Endodermal cell (in vitro differentiated cells): ENCODE results near the gene CACNG7. TPM values are rescaled to one million over a fixed set of nuclear protein-coding genes. Genes with fewer than 3 reads are reported as not detected.

Source experiments
- DNase-seq: peaks from one replicate; pipeline ENCODE4 v3.0.0-alpha.2; 2017
- H3K27ac ChIP-seq: 2 replicates; pipeline ENCODE4 v1.5.1; 2013; ENCODE audit warnings: mild to moderate bottlenecking, low read depth, low read length, moderate library complexity
- H3K27me3 ChIP-seq: 2 replicates; pipeline ENCODE4 v1.6.1; 2013; ENCODE audit warnings: mild to moderate bottlenecking, low read length, moderate library complexity; ENCODE audit not compliant: insufficient read depth, control insufficient read depth, poor library complexity, severe bottlenecking
- H3K36me3 ChIP-seq: 2 replicates; pipeline ENCODE4 v1.7.0; 2013; ENCODE audit warnings: mild to moderate bottlenecking, low read length, moderate library complexity; ENCODE audit not compliant: control insufficient read depth, insufficient read depth
- H3K4me1 ChIP-seq: one replicate; pipeline ENCODE4 v1.7.0; 2013; ENCODE audit warnings: low read length; ENCODE audit not compliant: control insufficient read depth, insufficient read depth
- H3K4me3 ChIP-seq: 2 replicates; pipeline ENCODE4 v1.5.1; 2013; ENCODE audit warnings: mild to moderate bottlenecking, low read length, moderate library complexity
- H3K9ac ChIP-seq: 2 replicates; pipeline ENCODE4 v1.6.1; 2013; ENCODE audit warnings: mild to moderate bottlenecking, low read length, moderate library complexity; ENCODE audit not compliant: poor library complexity, severe bottlenecking; ENCODE audit errors: extremely low read depth
- H3K9me3 ChIP-seq: 2 replicates; pipeline ENCODE4 v1.6.1; 2013; ENCODE audit warnings: mild to moderate bottlenecking, low read length, moderate library complexity; ENCODE audit not compliant: control insufficient read depth
- H3K27ac Mint-ChIP-seq: 2 replicates; pipeline ENCODE4 v1.8.0; 2020; ENCODE audit warnings: mixed read lengths
- H3K27me3 Mint-ChIP-seq: 2 replicates; pipeline ENCODE4 v1.8.0; 2021; ENCODE audit warnings: mild to moderate bottlenecking, mixed read lengths; ENCODE audit not compliant: insufficient read depth
- H3K36me3 Mint-ChIP-seq: 2 replicates; pipeline ENCODE4 v1.8.0; 2020; ENCODE audit warnings: low read depth, mixed read lengths
- H3K4me1 Mint-ChIP-seq: 2 replicates; pipeline ENCODE4 v1.8.0; 2020; ENCODE audit warnings: mixed read lengths
- H3K4me3 Mint-ChIP-seq: 2 replicates; pipeline ENCODE4 v1.8.0; 2020; ENCODE audit warnings: mild to moderate bottlenecking, moderate library complexity, mixed read lengths
- H3K9me3 Mint-ChIP-seq: 2 replicates; pipeline ENCODE4 v1.8.0; 2020; ENCODE audit warnings: mild to moderate bottlenecking, mixed read lengths
- CTCF ChIP-seq: fragments of 200-600 bp; sonication (generic); conservative IDR thresholded peaks from 2 replicates; pipeline ENCODE4 v1.5.0; 2021; ENCODE audit warnings: antibody characterized with exemption, mild to moderate bottlenecking
- WGBS, 2 experiments: methylation state at CpG; one replicate each; pipeline versions ENCODE4 v1.1.5 to v1.1.7; 2013; ENCODE audit warnings: missing lambda C conversion rate in 2 of 2, mixed read lengths in 1 of 2; ENCODE audit not compliant: insufficient coverage in 1 of 2, insufficient read length in 1 of 2; 5-methylcytosine and 5-hydroxymethylcytosine counted together
- total RNA-seq, 2 donors: library from RNA; stranded (reverse); fragmentation: NEBNext Ultra II Directional in 1 of 2; extraction: Animal tissue kit (Norgen Biotek cat#: 25700) in 1 of 2; gene quantifications; 2 replicates in 1 of 2; 3 replicates in 1 of 2; pipeline ENCODE4 v1.2.1, GENCODE V29; 2021

CACNG7 gene
- total RNA-seq, 2 donors from 2014 or later, result 2.7 to 3.4 TPM

DNA sequence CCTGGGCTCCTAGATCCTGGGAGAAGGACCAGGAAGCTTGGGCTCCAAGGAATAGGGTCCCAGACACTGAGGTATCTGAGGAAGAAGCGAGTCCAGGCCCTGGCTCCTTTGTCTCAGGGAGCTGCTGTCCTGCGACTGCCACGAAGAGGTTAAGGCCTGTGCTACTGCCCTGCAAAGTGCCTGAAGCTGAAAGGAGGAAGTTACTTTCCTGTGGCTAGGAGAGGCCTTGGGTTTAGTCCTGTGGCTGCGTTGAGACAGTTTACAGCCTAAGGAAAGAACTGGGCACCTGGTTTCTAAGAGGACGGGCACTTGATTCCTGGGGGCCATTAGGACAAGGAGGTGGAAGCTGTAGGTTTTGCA lies 38.6 kb upstream of the CACNG7 start:
- peak overlapping the region; percentile 81 for H3K4me3 ChIP-seq
- no peaks in the 10 kb centered on the region for H3K4me1 ChIP-seq
- peak overlapping the region; percentile 44 for H3K9ac ChIP-seq
- 89 to 92% methylated on average over 3 to 5 of the region's 5 CpGs for WGBS, 2 experiments
- Mint-ChIP-seq H3K4me1 (peaks cover 15% of the 10 kb centered on the region), H3K27ac (no peak overlapping the region), H3K9me3 (no peaks in the 10 kb centered on the region), H3K27me3 (no peaks in the 10 kb centered on the region), H3K36me3 (peaks cover 36% of the 10 kb centered on the region), H3K4me3 (peak overlapping the region; percentile 48)
- TF ChIP-seq CTCF, result no peak
- peak; percentile 59 for DNase-seq
- H3K9me3 ChIP-seq, result no peaks in the 10 kb centered on the region
- peaks cover 42% of the 10 kb centered on the region for H3K36me3 ChIP-seq
- H3K27ac ChIP-seq, result peak overlapping the region; percentile 53
- no peaks in the 10 kb centered on the region for H3K27me3 ChIP-seq

- H3K4me3 Mint-ChIP-seq, result peak overlapping the region; percentile 48
- H3K9me3 ChIP-seq, result no peaks in the 10 kb centered on the region
- no peak overlapping the region for H3K27ac ChIP-seq
- WGBS, 2 experiments, result 84 to 90% methylated on average over 4 to 6 of the region's 7 CpGs
- no peak for TF ChIP-seq CTCF
- H3K36me3 ChIP-seq, result peaks cover 47% of the 10 kb centered on the region
- H3K27me3 Mint-ChIP-seq, result no peaks in the 10 kb centered on the region
- H3K36me3 Mint-ChIP-seq, result peaks cover 36% of the 10 kb centered on the region
- DNase-seq, result no peak
- peak overlapping the region; percentile 81 for H3K4me3 ChIP-seq
- no peaks in the 10 kb centered on the region for H3K4me1 ChIP-seq
- H3K4me1 Mint-ChIP-seq, result peaks cover 9% of the 10 kb centered on the region
- H3K9ac ChIP-seq, result no peak overlapping the region
- H3K27me3 ChIP-seq, result no peaks in the 10 kb centered on the region
- H3K27ac Mint-ChIP-seq, result peak overlapping the region; percentile 62
- H3K9me3 Mint-ChIP-seq, result no peaks in the 10 kb centered on the region
These were observed 37.6 kb upstream of the CACNG7 start for GRCh38 chr19:53871454-53871853.

GRCh38 chr19:53872762-53873161 lies 36.3 kb upstream of the CACNG7 start:
- Mint-ChIP-seq H3K27me3 (no peaks in the 10 kb centered on the region), H3K9me3 (no peaks in the 10 kb centered on the region), H3K4me3 (no peak overlapping the region), H3K4me1 (peaks cover 9% of the 10 kb centered on the region), H3K27ac (no peak overlapping the region), H3K36me3 (peaks cover 36% of the 10 kb centered on the region)
- H3K4me3 ChIP-seq, result no peak overlapping the region
- H3K9ac ChIP-seq, result no peak overlapping the region
- no peak for TF ChIP-seq CTCF
- no peak overlapping the region for H3K27ac ChIP-seq
- H3K9me3 ChIP-seq, result no peaks in the 10 kb centered on the region
- H3K36me3 ChIP-seq, result peaks cover 47% of the 10 kb centered on the region
- H3K27me3 ChIP-seq, result no peaks in the 10 kb centered on the region
- DNase-seq, result peak; percentile 49
- 91 to 94% methylated on average over 5 to 6 of the region's 6 CpGs for WGBS, 2 experiments
- no peaks in the 10 kb centered on the region for H3K4me1 ChIP-seq
